Activated T-helper 2 cell treated with anti-CD3 and anti-CD28 coated beads, Interferon-gamma antibody, Interleukin-2, Interleukin-4, amounts not matched to agents 10 μg/mL and 5 μg/mL and 100 μg/mL, durations not matched to agents 14 hours and 24 hours and 36 hours (primary cell): ENCODE data around the gene IGFBP6. TPM values are rescaled to one million over a fixed set of nuclear protein-coding genes. Genes with fewer than 3 reads are reported as not detected.

Source experiments
- DNase-seq: peaks from one replicate; pipeline ENCODE4 v3.0.0; 2021; ENCODE audit warnings: low spot score
- H3K27ac Mint-ChIP-seq: one replicate; pipeline ENCODE4 v1.8.0; 2021; ENCODE audit warnings: mixed read lengths
- H3K27me3 Mint-ChIP-seq: one replicate; pipeline ENCODE4 v1.8.0; 2021; ENCODE audit warnings: low read depth, mixed read lengths
- H3K36me3 Mint-ChIP-seq: one replicate; pipeline ENCODE4 v1.8.0; 2021; ENCODE audit warnings: low read depth, mixed read lengths
- H3K4me1 Mint-ChIP-seq: one replicate; pipeline ENCODE4 v1.8.0; 2021; ENCODE audit warnings: low read depth, mixed read lengths
- H3K4me3 Mint-ChIP-seq: one replicate; pipeline ENCODE4 v1.8.0; 2021; ENCODE audit warnings: low read depth, mild to moderate bottlenecking, moderate library complexity, mixed read lengths
- H3K9me3 Mint-ChIP-seq: one replicate; pipeline ENCODE4 v1.8.0; 2021; ENCODE audit warnings: mixed read lengths
- intact Hi-C: fragments of 100-400 bp; cut with micrococcal nuclease; formaldehyde crosslinking; loops from one replicate; pipeline ENCODE4 v1.15.1; 2023
- total RNA-seq: library from RNA; stranded (reverse); gene quantifications from 2 replicates; pipeline ENCODE4 v1.2.3, GENCODE V29; 2022

IGFBP6 gene
- total RNA-seq, 1 donor from 2014 or later, result not detected

GRCh38 chr12:53131844-53132243 is 34.4 kb downstream of the IGFBP6 start:
- no peak overlapping the region for H3K27ac Mint-ChIP-seq
- no peak for DNase-seq
- H3K36me3 Mint-ChIP-seq, result no peaks in the 10 kb centered on the region
- peaks cover 9% of the 10 kb centered on the region for H3K27me3 Mint-ChIP-seq
- no peak overlapping the region for H3K4me3 Mint-ChIP-seq
- intact Hi-C loops, result no loop called here
- no peaks in the 10 kb centered on the region for H3K9me3 Mint-ChIP-seq
- H3K4me1 Mint-ChIP-seq, result no peaks in the 10 kb centered on the region

GRCh38 chr12:53133722-53134121 is 36.3 kb downstream of the IGFBP6 start:
- no peak overlapping the region for H3K4me3 Mint-ChIP-seq
- H3K27me3 Mint-ChIP-seq, result peaks cover 11% of the 10 kb centered on the region
- no peaks in the 10 kb centered on the region for H3K36me3 Mint-ChIP-seq
- intact Hi-C loops, result no loop called here
- no peak for DNase-seq
- no peak overlapping the region for H3K27ac Mint-ChIP-seq
- H3K4me1 Mint-ChIP-seq, result no peaks in the 10 kb centered on the region
- peaks cover 9% of the 10 kb centered on the region for H3K9me3 Mint-ChIP-seq

- peaks cover 6% of the 10 kb centered on the region for H3K27me3 Mint-ChIP-seq
- intact Hi-C loops, result no loop called here
- no peaks in the 10 kb centered on the region for H3K36me3 Mint-ChIP-seq
- DNase-seq, result no peak
- peaks cover 4% of the 10 kb centered on the region for H3K9me3 Mint-ChIP-seq
- H3K27ac Mint-ChIP-seq, result no peak overlapping the region
- no peaks in the 10 kb centered on the region for H3K4me1 Mint-ChIP-seq
- H3K4me3 Mint-ChIP-seq, result no peak overlapping the region
Observed at GRCh38 chr12:53143355-53143754, 45.9 kb downstream of the IGFBP6 start.

GRCh38 chr12:53145383-53146260 is 48.2 kb downstream of the IGFBP6 start:
- Mint-ChIP-seq H3K9me3 (no peaks in the 10 kb centered on the region), H3K27me3 (peaks cover 6% of the 10 kb centered on the region), H3K36me3 (no peaks in the 10 kb centered on the region), H3K4me3 (no peak overlapping the region), H3K27ac (no peak overlapping the region), H3K4me1 (no peaks in the 10 kb centered on the region)
- intact Hi-C loops, result no loop called here
- DNase-seq, result no peak

GRCh38 chr12:53147181-53147580 is 49.7 kb downstream of the IGFBP6 start:
- no peaks in the 10 kb centered on the region for H3K9me3 Mint-ChIP-seq
- H3K27ac Mint-ChIP-seq, result no peak overlapping the region

GRCh38 chr12:53147653-53148052 is 50.2 kb downstream of the IGFBP6 start:
- no peaks in the 10 kb centered on the region for H3K36me3 Mint-ChIP-seq
- H3K4me3 Mint-ChIP-seq, result no peak overlapping the region
- no peak for DNase-seq
- H3K27me3 Mint-ChIP-seq, result peaks cover 9% of the 10 kb centered on the region
- H3K27ac Mint-ChIP-seq, result no peak overlapping the region
- no peaks in the 10 kb centered on the region for H3K4me1 Mint-ChIP-seq
- no peaks in the 10 kb centered on the region for H3K9me3 Mint-ChIP-seq
- intact Hi-C loops, result no loop called here

More at GRCh38 chr12:53147181-53147580, 49.7 kb downstream of the IGFBP6 start:
- Mint-ChIP-seq H3K36me3 (no peaks in the 10 kb centered on the region), H3K4me1 (no peaks in the 10 kb centered on the region), H3K4me3 (no peak overlapping the region), H3K27me3 (peaks cover 9% of the 10 kb centered on the region)
- intact Hi-C loops, result no loop called here
- DNase-seq, result no peak

- Mint-ChIP-seq H3K4me3 (no peak overlapping the region), H3K27ac (no peak overlapping the region), H3K9me3 (no peaks in the 10 kb centered on the region), H3K36me3 (no peaks in the 10 kb centered on the region), H3K4me1 (no peaks in the 10 kb centered on the region), H3K27me3 (peaks cover 3% of the 10 kb centered on the region)
- intact Hi-C loops, result no loop called here
- DNase-seq, result no peak
Observed at GRCh38 chr12:53151039-53151438, 53.6 kb downstream of the IGFBP6 start.

Other genes starting within 250 kb of the IGFBP6 start
- gene KRT78, start 248.7 kb upstream of the IGFBP6 start, total RNA-seq, result not detected in 2 replicates
- gene KRT8, start 192.6 kb upstream of the IGFBP6 start, total RNA-seq, result 0.18 and 0.25 TPM in 2 replicates
- 1.3 and 1.9 TPM in 2 replicates for gene KRT18, start 148.5 kb upstream of the IGFBP6 start, total RNA-seq
- gene EIF4B, start 91.2 kb upstream of the IGFBP6 start, total RNA-seq, result 474 and 503 TPM in 2 replicates
- 2.1 and 4.7 TPM in 2 replicates for gene TNS2, start 47.6 kb upstream of the IGFBP6 start, total RNA-seq
- 35.1 and 36.2 TPM in 2 replicates for gene SPRYD3, start 18.3 kb upstream of the IGFBP6 start, total RNA-seq
- gene SOAT2, start 5.8 kb downstream of the IGFBP6 start, total RNA-seq, result not detected in 2 replicates
- gene ZNF740, start 83.1 kb downstream of the IGFBP6 start, total RNA-seq, result 44.9 and 45.5 TPM in 2 replicates
- gene CSAD, start 83.3 kb downstream of the IGFBP6 start, total RNA-seq, result 20.2 TPM in 2 replicates
- gene ITGB7, start 109.6 kb downstream of the IGFBP6 start, total RNA-seq, result 200 and 208 TPM in 2 replicates
- gene RARG, start 134.5 kb downstream of the IGFBP6 start, total RNA-seq, result 38.5 and 40.1 TPM in 2 replicates
- gene ESPL1, start 170.6 kb downstream of the IGFBP6 start, total RNA-seq, result 72.6 and 75.3 TPM in 2 replicates
- gene PFDN5, start 197.9 kb downstream of the IGFBP6 start, total RNA-seq, result 321 and 326 TPM in 2 replicates
- 87.2 and 99.0 TPM in 2 replicates for gene MYG1, start 202.0 kb downstream of the IGFBP6 start, total RNA-seq
- 83.7 and 85.4 TPM in 2 replicates for gene AAAS, start 223.9 kb downstream of the IGFBP6 start, total RNA-seq
- 0.11 TPM in 1 of 2 replicates, not detected in the other for gene SP7, start 238.7 kb downstream of the IGFBP6 start, total RNA-seq